Retinal pigment epithelial cell (primary cell): ENCODE data around the gene HOOK1.
"Not testable (repeated sequence)": the region's sequence is repeated elsewhere in the genome, so short reads cannot be mapped to it uniquely, and the experiment has no call there.

ENCODE experiments used
- DNase-seq: peaks from one replicate; pipeline ENCODE4 v3.0.0-alpha.2; 2010; ENCODE audit warnings: low read depth
- H3K4me3 ChIP-seq: 2 replicates; pipeline ENCODE4 v1.5.1; 2011; ENCODE audit warnings: mild to moderate bottlenecking, low read length, control low read depth, moderate library complexity
- CTCF ChIP-seq: conservative IDR thresholded peaks from 2 replicates; pipeline ENCODE4 v1.5.1; 2011; ENCODE audit warnings: low read depth, low read length, control low read depth, inconsistent platforms

The HOOK1 gene

DNA sequence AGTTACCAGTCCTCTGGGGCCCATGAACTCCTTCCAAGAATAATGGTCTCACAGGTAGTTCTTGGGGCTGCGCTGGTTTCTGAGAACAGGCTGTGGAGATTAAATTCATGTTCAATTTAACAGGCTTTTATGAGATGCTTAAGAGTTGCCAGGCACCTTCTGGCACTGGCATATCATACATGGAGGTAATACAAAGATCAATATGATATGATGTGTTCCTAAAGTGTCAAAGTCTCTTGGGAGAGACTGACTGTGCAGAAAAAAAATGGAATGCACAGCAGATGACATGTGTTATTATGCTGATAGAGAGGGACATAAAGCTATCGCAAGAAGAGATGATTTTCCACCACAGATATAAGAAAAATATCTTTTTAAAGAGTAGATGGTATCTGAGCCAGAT is 105.0 kb downstream of the HOOK1 start:
- no peak overlapping the region for H3K4me3 ChIP-seq
- DNase-seq = no peak
- TF ChIP-seq CTCF = no peak

- H3K4me3 ChIP-seq, DNase-seq: not testable (repeated sequence)
Observed at GRCh38 chr1:59921258-59921899, 106.6 kb downstream of the HOOK1 start.

- no peak for TF ChIP-seq CTCF
- no peak for DNase-seq
- H3K4me3 ChIP-seq = no peak overlapping the region
Observed at GRCh38 chr1:59924653-59925052, 109.9 kb downstream of the HOOK1 start.
